Activated CD4-positive, alpha-beta T cell treated with anti-CD3 and anti-CD28 coated beads for 1 hour (primary cell): ENCODE results near the gene ENTREP1.
"Not testable (repeated sequence)": the region's sequence is repeated elsewhere in the genome, so short reads cannot be mapped to it uniquely, and the experiment has no call there.

Experiments used
- DNase-seq: peaks from one replicate; pipeline ENCODE4 v3.0.0-alpha.2; 2020

The ENTREP1 gene, protein sequence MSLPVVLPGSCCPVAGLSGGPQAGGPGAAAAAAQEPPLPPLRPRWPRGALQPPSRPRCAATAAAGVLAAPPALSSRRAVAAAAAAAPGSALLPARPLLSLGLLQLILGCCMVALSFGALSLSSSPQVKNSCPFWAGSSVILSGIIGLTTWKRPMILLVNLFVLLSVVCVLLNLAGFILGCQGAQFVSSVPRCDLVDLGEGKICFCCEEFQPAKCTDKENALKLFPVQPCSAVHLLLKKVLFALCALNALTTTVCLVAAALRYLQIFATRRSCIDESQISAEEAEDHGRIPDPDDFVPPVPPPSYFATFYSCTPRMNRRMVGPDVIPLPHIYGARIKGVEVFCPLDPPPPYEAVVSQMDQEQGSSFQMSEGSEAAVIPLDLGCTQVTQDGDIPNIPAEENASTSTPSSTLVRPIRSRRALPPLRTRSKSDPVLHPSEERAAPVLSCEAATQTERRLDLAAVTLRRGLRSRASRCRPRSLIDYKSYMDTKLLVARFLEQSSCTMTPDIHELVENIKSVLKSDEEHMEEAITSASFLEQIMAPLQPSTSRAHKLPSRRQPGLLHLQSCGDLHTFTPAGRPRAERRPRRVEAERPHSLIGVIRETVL

DNA sequence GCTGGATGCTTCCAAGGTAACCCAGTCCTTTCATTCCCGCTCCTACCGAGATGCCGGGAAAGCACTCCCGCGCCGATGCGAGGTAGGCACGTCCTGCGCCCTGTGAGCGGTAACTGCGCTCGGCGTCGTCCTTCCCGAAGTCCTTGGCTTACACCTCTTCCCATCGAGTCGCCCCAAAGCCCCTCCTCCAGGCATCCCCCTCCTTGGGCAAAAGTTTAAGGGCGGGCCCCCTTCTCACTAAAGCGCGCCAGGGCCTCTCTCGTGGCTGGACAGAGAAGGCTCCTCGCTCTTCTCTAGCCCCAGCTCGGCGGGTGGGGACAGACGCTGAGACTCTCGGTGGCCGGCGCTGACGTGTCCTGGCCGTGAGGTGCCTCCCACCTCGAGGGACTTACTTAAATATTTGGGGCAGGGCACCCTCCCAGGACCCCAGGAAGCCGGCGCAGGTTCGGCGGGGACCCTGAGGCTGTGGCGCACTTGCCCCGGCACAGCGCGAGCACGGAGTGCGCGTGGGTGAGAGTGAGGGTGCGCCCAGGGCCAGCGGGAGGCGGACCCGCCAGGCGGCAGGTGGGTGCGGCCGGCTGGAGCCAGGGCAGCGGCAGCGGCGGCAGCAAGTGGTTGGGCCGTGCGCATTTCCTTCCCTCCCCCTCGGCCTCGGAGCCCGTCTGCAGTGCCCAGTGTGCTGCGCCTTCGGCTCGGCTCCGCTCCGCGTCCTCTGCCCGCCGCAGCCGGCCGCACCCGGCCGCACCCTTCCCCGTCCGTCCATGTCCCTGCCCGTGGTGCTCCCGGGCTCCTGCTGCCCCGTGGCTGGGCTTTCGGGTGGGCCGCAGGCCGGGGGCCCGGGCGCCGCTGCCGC is at the start of gene ENTREP1:
TSS of gene ENTREP1 (plus strand) at position 667 of the 853 bp plus-strand sequence. CDS start at position 762, 95 bp downstream.
- DNase-seq = no peak

DNA sequence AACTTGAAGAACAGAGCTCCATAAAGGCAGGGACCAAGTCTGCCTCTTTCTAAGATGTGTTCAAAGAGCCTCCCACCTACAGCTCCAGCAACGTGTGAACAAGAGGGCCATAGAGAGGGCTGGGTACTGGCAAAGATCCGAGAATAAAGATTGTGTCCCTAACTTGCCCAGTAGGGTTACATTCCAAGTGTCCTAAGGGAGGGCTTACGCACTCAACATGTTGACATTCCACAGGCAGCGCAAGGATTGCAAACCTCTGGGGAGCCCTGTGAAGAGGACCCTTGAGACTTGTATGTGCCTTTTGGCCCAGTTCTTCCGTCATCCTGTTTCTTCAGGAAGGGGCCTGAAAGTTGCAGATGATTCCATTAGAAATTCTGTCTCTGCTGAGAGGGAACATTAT is 48.2 kb upstream of the ENTREP1 start:
- DNase-seq = no peak

DNA sequence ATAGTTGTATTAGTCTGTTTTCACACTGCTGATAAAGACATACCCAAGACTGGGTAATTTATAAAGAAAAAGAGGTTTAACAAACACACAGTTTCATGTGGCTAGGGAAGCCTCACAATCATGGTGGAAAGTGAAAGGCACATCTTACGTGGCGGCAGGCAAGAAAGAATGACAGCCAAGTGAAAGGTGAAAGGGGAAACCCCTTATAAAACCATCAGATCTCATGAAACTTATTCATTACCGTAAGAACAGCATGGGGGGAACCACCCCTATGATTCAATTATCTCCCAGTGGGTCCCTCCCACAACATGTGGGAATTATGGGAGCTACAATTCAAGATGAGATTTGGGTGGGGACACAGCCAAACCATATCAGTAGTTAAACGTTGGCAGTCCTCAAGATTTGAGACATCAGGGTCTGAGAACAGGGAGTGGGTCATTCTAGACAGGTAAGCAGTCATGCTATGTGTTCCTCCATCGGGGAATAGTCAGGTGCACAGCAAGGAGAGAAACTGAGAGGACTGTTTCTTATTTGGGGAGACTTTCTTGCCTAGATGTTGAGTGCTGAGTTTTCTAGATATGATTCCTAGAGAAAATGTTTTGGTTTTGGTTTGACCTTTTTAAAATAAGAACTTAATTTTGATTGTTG is 45.8 kb upstream of the ENTREP1 start:
- no peak for DNase-seq

DNA sequence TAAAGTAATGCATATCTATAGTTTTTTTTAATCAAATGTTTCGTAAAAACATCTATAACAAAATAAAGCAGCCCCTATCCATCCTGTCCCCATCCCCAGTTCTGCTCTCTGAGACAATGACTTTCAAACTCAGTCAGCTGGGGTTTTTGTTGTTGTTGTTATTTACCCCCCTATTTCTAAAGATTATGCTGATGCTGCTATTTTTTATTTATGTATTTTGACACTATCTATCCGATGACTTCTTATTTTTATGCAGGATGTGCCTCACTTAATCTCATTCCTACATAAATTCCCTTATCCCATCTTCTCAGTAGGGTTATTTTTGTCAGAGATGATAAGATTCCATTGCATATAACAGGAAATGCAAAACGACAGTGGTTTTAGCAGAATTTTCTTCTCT is 45.3 kb upstream of the ENTREP1 start:
- no peak for DNase-seq

DNA sequence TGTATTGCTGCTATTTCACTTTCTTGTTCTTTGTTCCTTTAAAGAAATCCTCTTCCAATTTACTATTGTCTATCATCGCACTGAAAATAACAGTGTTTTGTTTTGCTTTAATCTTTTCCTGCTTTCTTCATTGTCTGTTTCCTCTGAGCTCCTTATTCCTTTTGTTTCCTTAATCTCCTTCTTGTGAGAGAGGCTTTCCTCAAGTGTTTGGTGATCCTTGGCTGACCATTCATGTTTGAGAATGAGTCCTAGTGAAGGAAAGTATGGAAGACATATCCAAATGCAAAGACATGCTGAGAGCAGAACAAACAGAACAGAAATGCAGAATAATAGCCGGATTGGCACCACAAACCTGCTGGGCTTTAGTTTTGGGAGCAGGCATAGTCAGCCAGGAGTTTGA is 42.0 kb upstream of the ENTREP1 start:
- no peak for DNase-seq

DNA sequence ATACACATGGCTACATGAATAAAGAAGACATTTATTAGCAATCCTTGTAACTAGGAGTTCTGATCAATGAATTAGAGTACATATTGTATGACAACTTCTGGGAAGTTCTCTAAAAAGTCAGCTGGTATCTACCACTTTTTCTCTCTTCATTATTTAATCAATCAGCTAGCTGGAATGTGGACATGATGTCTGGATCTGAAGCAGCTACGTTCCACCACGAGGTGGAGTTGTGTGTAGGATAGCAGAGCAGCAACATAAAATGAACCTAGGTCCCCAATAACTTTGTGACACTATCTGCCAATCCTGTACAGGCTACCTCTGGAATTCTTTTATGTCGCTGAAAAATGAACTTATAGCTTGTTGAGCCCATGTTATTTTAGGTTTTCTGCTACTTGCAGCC is 32.9 kb upstream of the ENTREP1 start:
- DNase-seq = no peak

DNA sequence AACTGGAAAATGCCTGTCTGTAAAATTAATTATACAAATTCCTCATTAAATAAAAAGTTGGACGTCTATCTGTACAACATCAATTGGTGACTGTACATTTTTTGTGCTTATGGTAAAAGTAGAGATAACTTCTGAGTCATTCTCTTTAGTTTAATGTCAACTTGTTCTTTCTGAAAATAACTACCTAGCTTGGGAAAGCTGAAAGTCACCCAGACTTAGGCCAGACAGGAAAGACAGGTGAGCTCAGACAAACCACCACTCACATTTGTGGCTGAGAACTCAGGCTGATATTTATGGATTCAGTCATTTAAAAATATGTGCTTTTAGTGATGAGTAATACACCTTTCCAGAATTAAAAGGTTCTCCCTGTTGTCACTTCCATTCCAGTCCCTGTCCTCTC is 31.9 kb upstream of the ENTREP1 start:
- DNase-seq = no peak

DNA sequence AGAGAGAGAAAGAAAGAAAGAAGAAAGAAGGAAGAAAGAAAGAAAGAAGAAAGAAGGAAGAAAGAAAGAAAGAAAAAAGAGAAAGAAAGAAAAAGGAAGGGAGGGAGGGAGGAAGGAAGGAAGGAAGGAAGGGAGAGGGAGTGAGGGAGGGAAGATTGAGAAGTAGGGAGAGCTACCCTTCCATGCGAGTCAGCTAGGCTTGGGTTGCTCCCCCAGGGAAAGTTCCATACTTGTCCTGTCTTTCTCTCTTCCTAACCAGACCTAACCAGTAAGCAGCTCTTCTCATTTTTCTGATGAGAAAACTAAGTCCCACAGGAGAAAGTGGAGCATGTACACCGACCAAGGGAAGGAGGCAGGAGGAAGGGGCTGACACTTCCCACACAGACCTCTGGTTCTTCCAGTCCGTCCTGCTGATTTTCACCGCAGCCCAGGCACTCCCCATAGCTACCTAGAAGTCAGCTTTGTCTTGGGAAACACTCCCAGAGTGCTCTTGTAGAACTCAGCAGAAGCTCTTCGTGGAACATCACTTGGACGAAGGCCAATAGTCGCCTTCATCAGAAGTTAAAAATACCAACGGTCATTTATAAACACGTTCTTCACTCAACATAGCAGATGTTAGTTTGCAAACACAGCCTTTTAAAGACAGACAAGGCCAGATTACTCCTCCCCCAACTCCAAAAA is 29.0 kb upstream of the ENTREP1 start:
- no peak for DNase-seq

DNA sequence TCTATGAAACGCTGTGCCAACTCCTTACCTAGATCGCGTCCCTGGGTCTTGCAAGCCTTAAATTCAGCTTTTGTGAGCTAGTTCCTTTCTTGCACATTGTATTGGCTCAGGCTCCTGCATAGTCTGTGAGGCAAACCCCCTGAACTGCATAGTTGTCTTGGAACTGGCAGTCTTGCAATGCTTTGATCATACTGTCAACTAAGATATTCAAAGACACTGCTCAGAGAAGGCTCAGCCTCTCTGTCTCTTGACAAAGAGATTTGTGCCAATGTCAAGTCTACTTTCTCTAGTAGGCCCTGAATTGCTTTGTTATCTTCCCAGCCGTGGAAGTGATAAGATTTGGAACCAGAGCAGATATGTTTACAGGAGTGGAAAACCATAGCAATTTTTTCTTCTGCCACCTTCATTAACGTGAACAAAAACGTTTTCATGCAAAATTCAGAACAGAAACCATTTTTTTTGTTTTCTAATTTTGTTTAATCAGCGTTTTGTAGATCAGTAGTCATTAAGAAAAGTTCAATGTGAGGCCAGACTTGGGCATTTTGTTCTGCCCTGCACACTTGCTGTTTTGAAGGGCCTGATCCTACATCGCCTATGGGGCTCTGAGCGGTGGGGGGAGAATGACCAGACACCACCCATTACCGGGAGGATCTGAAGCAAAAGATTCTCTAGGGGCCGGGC is 27.6 kb upstream of the ENTREP1 start:
- DNase-seq = no peak

DNA sequence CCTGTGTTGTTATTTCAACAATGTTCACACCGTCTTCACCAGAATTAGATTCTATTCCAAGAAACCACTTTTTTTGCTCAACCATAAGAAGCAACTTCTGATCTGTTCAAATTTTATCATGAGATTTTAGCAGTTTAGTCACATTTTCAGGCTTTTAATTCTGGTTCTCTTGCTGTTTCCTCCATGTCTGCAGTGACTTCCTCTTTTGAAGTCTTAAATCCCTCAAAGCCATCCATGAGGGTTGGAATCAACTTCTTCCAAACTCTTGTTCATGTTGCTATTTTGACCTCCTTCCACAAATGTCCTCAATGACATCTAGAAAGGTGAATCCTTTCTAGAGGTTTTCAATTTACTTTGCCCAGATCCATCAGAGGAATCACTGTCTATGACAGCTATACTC is 25.7 kb upstream of the ENTREP1 start:
- DNase-seq = no peak

DNA sequence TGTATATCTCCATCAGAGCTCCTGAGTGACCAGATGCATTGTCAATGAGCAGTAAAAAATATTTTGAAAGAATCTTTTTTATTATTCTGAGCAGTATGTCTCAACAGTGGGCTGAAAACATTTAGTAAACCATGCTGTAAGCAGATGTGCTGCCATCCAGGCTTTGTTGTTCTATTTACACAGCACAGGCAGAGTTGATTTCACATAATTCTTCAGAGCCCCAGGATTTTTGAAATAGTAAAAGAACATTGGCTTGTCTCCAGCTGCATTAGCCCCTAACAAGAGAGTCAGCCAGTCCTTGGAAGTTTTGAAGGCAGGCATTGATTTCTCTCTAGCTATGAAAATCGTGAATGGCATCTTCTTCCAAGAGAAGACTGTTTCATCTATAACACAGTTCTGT is 25.2 kb upstream of the ENTREP1 start:
- DNase-seq = no peak

DNA sequence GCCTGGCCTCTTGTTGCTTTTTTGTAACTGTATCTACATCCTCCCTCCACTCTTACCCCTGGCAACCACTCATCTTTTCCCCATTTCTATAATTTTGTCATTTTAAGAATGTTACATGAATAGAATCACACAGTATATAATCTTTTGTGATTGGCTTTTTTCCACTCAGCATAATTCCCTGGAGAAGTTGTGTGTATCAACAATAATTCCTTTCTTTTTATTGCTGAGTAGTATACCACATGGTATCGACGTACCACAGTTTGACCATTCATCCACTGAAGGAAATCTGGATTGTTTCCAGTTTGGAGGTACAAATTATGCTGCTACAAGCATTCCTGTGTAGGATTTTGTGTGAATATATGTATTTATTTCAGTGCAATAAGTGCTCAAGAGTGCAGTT is 21.7 kb upstream of the ENTREP1 start:
- no peak for DNase-seq

DNA sequence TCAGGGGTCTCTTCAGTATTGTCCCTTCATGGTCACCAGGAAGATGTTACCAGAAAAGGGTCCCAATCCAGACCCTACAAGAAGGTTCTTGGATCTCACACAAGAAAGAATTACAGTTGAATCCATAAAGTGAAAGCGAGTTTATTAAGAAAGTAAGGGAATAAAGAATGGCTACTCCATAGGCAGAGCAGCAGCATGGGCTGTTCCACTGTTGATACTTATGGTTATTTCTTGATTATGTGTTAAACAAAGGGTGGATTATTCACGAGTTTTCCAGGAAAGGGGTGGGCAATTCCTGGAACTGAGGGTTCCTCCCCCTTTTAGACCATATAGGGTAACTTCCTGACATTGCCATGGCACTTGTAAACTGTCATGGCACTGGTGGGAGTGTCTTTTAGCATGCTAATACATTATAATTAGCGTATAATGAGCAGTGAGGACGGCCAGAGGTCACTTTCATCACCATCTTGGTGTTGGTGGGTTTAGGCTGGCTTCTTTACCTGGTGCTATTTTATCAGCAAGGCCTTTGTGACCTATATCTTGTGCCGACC is 18.0 kb upstream of the ENTREP1 start:
- DNase-seq = not testable (repeated sequence)

DNA sequence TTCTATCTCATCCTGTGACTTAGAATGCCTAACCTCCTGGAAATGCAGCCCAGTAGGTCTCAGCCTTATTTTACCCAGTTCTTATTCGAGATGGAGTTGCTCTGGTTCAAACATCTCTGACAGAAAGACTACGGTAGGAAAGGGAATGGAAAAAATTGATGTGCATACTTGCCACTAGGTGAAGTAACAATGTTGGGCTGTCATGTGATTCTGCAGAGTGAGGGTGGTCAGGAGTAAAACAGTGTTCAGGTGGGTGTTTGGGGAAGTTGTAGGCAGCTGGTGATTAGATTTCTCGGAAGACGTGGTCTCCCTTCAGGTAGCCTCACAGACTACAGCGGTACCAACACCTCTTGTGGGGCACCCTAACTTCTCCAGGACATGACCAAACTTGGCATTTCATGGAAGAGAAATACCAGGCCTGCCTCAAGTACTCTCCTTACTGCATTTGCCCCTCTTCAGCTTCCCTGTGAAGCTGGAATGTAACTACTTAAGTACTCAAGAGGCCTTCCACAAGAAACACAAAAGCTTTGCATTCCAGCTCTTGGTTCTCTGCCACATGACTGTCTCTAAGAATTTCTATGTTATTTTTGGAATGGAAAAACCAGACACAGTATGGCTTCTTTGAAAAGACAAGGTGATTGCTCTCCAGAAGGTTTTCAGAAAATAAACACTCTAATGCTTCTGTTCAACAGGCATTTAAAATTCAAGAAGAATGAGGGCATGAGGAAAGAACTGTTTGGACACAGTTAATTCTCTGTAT is 17.4 kb upstream of the ENTREP1 start:
- DNase-seq = no peak

DNA sequence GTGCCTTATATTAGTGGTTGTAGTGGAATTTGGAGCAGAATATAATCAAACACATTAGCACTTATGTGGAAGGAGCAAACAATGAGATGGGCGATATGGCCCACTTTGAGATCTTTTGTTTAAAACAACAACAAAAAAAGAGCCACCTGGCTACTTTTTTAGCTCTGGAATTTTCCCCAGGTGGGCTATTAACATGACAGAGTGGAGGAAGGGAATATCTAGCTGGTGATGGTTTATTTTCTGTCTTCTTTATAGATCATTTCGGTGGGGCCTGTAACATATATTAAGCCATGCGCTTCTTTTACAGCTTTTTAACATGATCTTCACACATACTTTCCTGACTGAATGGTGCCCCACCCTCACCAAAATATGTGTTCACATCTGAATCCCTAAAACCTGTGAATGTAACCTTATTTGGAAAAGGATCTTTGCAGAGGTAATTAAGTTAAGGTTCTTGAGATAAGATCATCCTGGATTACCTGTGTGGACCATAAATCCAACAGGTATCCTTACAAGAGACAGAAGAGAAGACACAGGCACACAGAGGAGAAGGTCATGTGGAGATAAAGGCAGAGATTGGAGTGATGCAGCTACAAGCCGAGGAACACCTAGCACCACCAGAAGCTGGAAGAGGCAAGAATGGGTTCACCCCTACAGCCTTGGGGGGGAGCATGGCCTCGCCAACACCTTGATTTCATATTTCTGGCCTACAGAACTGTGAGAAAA is 16.6 kb upstream of the ENTREP1 start:
- no peak for DNase-seq

DNA sequence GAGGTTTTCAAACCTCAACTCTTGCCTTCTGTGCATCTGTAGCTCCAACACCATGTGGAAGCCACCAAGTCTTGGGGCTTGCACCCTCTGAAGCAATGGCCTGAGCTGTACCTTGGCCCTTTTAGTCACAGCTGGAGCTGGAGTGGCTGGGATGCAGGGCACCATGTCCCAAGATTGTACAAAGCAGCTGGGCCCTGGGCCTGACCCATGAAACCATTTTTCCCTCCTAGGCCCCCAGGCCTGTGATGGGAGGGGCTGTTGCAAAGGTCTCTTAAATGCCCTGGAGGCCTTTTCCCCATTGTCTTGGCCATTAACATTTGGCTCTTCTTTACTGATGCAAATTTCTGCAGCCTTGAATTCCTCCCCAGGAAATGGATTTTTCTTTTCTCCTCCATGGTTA is 11.8 kb upstream of the ENTREP1 start:
- no peak for DNase-seq

DNA sequence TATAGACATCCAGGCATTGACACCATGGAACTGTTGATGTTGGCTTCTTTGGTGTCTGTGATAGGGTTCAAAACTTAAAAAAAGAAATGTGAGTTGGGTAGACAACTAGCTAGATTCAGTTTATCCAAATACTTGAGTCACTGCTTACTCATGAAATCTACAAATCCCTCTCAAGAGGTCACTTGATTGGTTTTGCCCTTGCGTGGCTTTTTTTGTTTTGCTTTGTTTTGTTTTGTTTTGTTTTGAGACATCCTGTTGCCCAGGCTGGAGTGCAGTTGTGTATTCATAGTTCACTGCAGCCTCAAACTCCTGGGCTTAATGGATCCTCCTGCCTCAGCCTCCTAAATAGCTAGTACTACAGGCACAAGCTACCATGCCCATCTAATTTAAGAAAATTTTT is 10.5 kb upstream of the ENTREP1 start:
- no peak for DNase-seq

DNA sequence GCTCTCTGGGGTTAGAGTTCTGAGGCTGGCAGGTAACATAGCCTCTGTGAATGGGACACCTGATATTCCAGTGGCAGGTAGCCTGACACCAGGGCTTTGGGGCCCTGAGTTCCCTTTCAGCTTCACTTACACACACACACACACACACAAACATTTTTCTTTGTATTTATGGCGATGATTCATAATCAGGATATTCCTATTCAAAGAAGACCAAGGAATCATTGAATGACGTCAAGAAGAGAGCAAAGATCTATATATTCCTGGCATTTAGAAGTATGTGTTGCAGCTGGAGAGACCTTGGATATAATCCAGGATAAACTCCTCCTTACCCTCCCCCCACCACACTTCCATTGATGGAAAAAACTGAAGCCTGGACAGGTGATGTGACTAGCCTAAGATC is 7.9 kb upstream of the ENTREP1 start:
- DNase-seq = no peak

DNA sequence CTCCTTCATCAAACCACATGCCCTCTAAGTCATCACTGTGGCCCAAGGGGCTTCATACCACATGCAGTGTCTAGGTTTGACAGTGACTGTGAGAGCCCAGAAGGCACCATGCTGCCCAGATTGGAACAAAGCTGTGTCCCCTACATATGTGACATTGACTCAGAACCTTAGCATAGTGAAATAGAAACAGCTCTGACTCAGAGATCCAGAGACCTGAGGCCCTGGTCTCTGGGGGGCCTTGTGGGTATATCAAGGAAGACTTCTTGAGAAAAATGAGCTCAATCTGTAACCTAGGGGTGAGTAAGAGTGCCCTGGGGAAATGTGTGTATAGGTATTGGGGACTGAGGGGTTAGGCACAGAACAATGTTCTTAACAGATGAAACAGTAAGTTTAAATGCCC is 7.1 kb upstream of the ENTREP1 start:
- no peak for DNase-seq

DNA sequence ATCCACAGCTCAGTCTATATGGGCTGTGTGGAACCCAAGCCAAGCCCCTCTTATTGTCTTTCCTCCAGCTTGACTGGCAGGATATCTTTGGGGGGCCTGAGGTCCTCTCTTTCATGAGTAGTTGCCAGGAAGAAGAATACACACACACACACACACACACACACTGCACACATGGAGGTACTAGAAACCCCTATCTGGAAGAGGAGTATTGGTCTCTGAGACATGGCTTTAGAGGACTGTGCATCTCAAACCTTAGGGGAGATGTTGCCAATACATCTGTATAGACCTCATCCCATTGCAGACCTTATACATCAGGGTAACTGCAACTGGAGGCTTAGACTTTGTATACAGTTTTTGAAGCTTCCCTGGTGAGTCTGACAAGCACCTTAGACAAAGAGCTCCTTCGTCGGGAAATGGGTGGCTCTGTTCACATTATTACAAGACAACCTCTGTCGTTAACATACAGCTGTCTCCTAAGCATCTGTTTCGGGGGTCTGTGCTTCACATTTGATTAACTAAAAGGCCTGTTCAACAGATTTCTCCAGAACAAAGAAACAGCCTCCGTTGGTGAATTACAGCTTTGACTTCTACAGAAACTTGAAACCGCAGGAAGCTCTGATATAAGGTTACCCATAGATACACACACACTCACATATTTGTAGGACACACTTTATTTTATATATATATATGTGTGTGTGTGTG is 5.5 kb upstream of the ENTREP1 start:
- no peak for DNase-seq
